HG03135 (cell line): ENCODE results near the gene ATG16L1.

ENCODE experiments used
- ATAC-seq: cut with Tn5 transposase; IDR thresholded peaks from one replicate; pipeline ENCODE4 v1.9.1; 2021; ENCODE audit warnings: mild to moderate bottlenecking, moderate library complexity; ENCODE audit not compliant: unreplicated experiment

ATG16L1 gene

GRCh38 chr2:233251306-233252116, at the start of gene ATG16L1:
Gene ATG16L1, plus strand, starts transcription at chr2:233251673. Its CDS starts 155 bp downstream, at chr2:233251828.
- ATAC-seq = peak; percentile 97

GRCh38 chr2:233202531-233202944, 48.9 kb upstream of the ATG16L1 start:
- no peak for ATAC-seq

GRCh38 chr2:233203060-233203459, 48.4 kb upstream of the ATG16L1 start:
- no peak for ATAC-seq

- no peak for ATAC-seq
Observed at GRCh38 chr2:233204286-233204936, 47.1 kb upstream of the ATG16L1 start.

GRCh38 chr2:233208382-233209116, 42.9 kb upstream of the ATG16L1 start:
- no peak for ATAC-seq

- ATAC-seq = no peak
Observed at GRCh38 chr2:233209117-233209532, 42.3 kb upstream of the ATG16L1 start.

GRCh38 chr2:233209533-233210171, 41.8 kb upstream of the ATG16L1 start:
- no peak for ATAC-seq

- no peak for ATAC-seq
Observed at GRCh38 chr2:233210281-233210680, 41.2 kb upstream of the ATG16L1 start.

GRCh38 chr2:233210843-233211547, 40.5 kb upstream of the ATG16L1 start:
- no peak for ATAC-seq

- ATAC-seq = no peak
Observed at GRCh38 chr2:233211548-233211895, 40.0 kb upstream of the ATG16L1 start.

- no peak for ATAC-seq
Observed at GRCh38 chr2:233213011-233213410, 38.5 kb upstream of the ATG16L1 start.

- ATAC-seq = no peak
Observed at GRCh38 chr2:233213975-233214374, 37.5 kb upstream of the ATG16L1 start.

GRCh38 chr2:233217892-233218377, 33.5 kb upstream of the ATG16L1 start:
- no peak for ATAC-seq

GRCh38 chr2:233218836-233219235, 32.6 kb upstream of the ATG16L1 start:
- no peak for ATAC-seq

GRCh38 chr2:233219848-233220247, 31.6 kb upstream of the ATG16L1 start:
- ATAC-seq = no peak

GRCh38 chr2:233221378-233222063, 30.0 kb upstream of the ATG16L1 start:
- no peak for ATAC-seq

GRCh38 chr2:233223059-233223894, 28.2 kb upstream of the ATG16L1 start:
- ATAC-seq = no peak

- no peak for ATAC-seq
Observed at GRCh38 chr2:233225230-233226068, 26.0 kb upstream of the ATG16L1 start.
